ENCODE measurements around the gene AGO1.
A peak's percentile ranks its signal among the peaks of the same experiment; 100 is the strongest.
"Not testable (repeated sequence)": the region's sequence is repeated elsewhere in the genome, so short reads cannot be mapped to it uniquely, and the experiment has no call there.

The AGO1 gene

DNA sequence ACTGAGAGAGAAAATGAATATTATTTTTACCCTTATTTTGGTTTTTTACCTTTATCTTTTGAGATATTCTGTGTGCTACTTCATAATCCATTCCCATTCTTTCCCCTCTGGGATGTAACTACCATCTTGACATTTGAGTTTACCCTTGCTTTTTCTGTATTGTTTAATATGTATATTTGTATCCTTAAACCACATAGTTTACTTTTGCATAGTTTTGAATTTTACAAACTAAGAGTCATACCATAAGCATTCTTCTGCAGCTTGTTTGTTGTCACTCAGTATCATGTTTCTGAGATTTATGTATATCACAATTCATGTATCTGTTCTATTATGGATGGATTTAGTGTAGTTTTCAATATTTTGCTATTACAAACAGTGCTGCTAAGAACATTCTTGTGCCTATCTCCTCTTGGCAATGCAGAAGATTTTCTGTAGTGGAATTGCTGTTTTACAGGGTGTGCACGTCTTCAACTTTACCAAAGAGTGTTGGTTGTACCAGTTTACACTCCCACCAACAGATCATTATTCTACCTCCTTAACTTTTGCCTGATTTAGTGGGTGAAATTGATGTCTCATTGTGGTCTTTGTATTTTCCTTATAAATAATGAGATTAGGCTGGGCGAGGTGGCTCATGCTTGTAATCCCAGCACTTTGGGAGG lies 12.2 kb upstream of the AGO1 start:
- DNase-seq: no peak

DNA sequence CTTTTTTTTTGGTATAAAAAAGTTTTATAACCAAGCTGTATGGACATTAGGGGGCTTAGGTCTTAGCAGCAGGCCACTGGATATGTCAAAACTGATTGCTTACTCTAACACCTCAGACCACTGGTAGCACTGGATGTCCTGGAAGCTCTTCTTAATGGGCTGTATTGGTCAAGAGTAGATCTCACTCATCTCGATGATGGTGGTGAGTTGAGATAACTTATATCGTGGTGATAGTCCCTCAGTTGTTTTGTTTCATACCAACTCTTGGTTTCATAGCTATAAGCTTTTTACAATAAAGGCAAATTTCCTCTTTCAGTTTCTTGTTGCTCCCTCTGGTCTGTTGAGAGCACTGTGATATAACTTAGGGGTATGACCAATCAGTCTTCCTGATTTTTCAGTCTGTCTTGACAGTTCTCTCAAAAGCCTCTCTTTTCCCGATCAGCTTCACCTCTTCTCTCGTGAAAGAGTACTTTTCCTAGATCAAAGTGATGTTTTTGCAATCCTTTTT lies 9.7 kb upstream of the AGO1 start:
- DNase-seq: no peak

DNA sequence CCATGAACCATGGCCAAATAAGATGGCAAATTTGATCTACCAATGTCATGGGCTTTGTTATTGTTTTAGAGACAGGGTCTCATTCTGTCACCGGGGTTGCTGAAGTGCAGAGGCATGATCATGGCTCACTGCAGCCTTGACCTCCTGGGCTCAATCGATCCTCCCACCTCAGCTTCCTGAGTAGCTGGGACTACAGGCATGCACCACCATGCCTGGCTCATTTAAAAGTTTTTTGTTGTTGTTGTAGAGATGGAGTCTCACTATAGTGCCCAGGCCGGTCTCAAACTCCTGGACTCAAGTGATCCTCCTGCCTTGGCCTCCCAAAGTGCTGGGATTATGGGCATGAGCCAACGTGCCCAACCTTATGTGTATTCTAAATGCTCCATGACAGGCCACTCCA lies 8.9 kb upstream of the AGO1 start:
- not testable (repeated sequence) for DNase-seq

DNA sequence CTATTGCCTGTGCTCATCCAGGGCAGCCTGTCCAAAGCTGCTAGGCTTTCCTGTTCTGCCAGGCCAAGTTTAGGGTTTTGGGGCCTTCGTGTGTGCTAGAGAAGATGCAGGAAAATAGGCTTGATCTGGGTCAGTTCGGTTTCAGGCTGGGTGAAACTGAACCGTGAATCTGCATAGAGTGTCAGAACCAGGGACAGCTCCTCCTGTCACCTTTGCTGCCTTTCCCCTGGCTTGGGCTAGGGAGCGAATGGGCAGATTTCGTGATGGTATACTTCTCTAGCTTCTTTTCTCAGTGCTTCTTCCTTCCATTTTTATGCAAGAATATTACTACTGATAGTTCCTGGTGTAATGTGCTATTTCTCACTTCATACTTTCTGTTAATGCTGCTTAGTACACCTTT lies 6.0 kb upstream of the AGO1 start:
- DNase-seq: no peak

DNA sequence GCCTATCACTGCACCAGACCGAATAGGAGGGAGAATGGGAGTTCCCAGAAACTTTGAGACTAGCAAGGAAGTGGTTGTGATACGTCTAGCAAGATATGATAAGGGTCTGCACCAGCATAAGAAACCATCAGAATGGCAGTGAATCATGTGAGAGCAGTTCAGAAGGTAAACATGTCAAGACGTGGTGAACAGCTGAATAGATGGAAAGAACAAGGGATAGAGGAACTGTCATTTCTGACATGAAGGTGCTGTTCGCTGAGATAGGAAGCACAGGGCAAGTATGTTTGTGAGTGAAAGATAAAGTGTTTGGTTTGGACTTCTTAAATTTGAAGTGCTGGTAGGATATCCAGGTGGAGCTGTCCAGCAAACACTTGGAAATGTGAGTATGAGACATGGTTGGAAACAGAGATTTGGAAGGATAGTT lies 1.1 kb upstream of the AGO1 start:
- no peak for DNase-seq

DNA sequence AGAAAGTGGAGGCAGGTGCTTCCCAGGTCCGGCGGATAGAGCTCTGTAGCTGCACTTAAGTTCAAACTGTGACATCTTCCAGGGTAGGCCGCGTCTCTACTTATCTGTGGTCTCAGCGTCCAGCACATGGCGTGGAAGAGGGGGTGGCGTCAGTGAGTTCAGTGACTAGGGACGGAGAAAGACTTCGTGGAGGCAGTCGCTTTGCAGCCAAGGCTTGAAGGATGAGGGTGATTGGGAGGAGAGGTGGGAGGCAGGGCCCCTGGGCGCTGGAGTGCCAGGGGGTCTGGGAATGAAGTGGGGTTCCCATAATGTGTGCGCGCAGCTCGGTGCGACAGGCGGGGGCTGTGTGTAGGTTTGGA lies 444 bp upstream of the AGO1 start:
- DNase-seq: no peak

DNA sequence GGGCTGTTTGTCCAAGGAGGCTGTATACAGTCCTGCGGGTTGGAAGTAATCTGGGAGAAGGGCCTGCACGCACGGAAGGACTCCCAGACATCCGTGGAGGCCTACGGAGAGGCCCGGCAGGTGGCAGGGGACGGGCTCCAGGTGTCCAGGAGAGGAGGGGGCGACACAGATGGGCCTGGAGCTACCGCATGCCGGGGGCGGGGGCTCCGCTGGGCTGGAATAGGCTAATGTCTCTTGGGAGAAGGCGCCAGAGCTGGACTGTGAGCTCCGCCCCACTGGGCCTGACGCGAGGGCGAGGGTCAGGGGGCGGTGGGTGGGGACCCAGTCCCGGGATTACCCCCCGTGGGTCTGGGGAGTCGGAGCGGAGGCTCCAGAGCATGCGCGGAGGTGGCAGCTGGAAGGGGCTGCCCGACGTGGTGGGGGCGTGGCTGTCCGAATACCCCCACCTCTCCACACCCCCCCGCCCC lies 659 bp downstream of the AGO1 start:
- DNase-seq: peak; percentile 59

DNA sequence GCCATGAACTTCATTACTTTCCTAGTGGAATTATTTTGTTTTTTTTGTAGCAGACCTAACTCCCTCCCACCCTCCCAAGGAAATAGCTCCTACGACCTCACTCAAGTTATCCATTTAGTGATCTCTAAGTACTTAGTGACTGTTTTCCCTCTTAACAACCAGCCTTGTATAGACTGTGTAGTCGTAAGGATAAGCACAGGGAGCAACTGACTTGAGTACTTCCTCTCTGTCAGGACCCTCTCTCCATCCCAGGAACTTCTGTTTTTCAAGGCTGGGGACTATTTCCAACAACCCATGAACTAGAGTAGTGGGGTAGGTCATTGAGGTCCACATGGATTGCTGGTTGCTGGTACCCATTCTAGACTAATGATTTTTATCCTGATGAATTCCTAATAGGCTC lies 1.9 kb downstream of the AGO1 start:
- no peak for DNase-seq

DNA sequence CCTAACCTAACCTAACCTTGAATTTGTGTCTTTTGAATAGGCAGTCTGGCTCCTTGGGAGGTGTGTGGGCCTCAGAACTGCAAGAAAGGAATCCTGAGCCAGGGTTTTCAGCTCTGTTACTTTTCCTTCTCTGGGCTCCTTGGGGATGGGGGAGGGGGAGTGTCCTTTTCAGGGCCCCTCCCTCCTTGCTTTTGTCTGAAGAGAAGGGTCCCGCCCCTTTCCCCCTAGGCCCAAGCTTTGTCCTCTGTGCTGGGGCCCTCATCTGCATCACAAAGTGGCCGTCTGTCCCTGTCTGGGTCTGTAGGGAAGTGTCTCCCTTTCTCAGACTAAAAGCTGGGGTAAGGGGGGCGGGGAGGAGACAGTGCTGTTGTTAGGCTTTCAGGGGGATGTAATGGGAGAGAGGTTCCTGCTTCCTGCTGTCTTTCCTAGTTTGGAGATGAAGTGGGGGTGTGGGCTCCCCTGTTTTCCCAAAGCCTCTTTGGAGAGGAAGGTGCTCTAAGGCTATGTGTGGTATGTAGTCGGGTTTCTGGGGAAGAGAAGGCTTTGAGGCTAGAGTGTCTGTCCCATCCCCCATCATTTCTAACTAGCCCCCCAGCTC lies 3.1 kb downstream of the AGO1 start:
- DNase-seq: no peak

DNA sequence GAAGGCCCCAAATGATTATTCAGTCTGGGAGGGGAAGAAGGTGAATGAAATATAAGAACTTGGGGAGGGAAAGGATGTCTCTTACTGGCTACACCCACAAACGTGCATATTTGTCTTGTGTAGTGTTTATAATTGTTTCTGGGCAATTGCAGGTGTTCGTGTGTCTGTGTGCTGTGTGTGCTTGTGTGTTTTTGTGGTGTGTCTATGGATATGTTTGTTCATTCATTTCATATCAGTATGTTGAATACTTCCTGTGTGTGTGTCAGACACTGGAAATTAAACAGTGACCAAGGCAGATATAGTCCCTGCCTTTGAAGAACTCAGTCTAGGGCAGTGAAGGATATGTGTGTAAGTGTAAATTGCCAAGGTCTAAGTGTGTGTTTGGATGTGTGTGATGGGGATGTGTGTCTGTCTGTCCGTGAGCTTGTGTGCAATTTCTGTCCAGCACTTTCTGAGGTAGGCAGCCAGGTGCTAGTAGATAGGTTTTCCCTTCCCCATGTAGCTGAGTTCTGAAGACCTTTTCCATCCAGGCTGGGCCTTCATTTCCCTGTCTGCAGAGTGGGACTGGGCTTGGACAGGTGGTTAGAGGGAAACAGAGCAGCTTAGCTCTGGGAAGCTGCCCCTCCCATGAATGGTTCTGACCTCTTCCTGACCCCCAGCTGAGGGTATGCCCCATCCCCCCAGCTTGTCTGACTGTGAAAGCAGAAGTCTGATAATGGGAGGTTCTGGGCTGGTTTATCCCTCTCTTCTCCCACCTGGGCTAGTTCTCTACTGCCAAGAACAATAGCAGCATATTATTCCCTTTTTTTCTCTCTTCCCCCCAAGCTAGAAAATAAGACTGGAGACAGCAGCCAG lies 3.8 kb downstream of the AGO1 start:
- peak in 1 of 2 donors; percentile 33 for DNase-seq

DNA sequence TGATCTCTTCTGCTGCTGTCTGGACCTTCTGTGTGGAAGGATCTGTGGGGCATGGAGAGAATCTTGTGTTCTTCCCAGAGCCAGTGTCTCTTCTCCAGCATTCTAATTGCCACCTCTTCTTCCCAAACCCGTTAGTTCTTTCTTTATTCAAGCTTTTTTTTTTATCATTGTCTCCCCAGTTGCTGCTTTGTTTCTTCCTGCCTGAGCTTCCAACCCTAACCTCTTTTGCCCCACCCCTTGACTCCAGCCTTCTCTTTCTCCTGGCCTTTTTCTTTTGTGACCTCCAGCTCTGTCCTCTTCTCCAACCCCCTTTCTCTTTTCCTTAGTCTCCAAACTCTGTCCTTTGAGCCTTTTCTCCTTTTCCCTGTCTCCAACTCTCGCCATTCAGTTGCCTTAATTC lies 4.5 kb downstream of the AGO1 start:
- no peak for DNase-seq

DNA sequence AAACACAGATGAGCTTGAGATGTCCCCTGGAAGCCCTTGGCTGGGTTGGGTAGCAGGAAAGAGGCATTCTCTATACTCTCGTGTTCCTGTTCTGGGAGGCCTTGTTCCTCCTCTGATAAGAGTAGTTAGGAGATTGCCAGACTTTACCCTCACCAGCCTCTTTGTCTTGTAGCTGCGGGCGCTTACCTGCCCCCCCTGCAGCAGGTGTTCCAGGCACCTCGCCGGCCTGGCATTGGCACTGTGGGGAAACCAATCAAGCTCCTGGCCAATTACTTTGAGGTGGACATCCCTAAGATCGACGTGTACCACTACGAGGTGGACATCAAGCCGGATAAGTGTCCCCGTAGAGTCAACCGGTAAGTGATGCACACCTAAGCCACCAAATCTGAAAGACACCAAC lies 5.2 kb downstream of the AGO1 start:
- no peak for DNase-seq

DNA sequence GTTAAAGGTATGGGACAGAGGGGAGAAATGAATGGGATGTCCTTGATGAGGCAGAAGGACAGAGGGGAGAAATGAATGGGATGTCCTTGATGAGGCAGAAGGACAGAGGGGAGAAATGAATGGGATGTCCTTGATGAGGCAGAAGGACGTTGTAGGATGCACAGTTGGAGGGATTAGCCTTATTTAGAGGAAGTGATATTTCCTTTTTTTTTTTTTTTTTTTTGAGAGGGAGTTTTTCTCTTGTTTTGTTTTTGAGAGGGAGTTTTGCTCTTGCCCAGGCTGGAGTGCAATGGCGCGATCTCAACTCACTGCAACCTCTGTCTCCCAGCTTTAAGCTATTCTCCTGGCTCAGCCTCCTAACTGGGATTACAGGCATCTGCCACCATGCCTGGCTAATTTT lies 6.0 kb downstream of the AGO1 start:
- DNase-seq: not testable (repeated sequence)

DNA sequence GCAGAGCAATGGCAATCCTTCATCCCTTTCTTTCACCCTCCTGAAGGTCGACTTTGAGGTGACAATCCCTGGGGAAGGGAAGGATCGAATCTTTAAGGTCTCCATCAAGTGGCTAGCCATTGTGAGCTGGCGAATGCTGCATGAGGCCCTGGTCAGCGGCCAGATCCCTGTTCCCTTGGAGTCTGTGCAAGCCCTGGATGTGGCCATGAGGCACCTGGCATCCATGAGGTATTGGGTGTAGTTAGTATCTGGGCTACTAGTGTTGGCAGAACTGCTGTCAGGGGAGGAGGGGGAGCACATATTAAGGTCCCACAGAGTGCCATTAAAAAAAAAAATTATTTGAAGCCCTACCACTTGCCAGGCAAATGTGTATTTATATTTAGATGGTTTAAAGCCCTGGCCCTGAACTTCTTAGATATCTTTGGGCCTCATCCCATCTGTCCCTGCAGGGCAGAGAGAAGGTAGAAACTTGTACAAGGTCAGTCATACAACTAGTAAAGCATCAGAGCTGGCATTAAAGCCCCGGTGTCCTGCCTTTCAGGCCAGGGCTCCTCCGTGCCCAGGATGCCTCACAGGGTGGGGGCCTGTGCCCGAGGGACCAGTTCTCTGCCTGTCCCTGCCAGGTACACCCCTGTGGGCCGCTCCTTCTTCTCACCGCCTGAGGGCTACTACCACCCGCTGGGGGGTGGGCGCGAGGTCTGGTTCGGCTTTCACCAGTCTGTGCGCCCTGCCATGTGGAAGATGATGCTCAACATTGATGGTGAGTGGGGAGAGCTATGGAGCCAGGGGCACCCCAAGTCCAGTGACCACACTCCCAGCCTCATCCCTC lies 10.3 kb downstream of the AGO1 start:
- DNase-seq: no peak

DNA sequence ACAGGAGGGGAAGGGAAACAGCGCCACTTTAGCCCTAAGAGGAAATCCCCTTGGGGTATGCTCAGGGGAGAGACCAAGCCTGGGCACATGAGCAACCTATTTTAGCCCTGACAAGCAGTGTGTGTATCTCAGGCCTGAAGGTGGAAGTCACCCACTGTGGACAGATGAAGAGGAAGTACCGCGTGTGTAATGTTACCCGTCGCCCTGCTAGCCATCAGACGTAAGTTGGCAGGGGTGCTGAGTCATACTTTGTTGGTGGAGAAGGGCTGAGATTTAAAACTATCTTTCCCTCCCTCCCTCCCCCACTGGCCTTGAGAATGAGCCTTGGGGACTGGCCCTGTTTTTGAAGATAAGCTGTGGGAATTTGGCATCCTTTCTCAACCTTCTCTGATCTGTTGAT lies 11.2 kb downstream of the AGO1 start:
- DNase-seq: peak; percentile 17 to 78

DNA sequence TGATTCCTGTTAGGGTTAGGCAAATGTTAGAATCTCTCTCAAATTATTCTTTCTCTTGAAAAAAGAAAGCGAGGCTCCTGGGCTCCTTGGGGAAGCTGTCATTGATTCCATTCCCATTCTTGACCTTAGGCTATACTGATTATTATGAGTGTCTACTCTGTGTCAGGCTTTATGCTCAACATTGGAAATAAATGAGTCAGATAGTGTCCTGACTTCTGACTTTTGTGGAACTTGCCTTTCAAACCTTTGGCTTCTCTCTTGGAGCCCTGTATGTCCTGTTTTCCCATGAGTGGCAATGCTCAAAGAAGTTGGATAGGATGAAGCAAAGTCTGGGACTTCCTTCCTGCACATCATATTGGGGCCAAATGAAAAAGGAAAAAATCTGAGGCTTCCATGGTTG lies 11.6 kb downstream of the AGO1 start:
- no peak for DNase-seq

DNA sequence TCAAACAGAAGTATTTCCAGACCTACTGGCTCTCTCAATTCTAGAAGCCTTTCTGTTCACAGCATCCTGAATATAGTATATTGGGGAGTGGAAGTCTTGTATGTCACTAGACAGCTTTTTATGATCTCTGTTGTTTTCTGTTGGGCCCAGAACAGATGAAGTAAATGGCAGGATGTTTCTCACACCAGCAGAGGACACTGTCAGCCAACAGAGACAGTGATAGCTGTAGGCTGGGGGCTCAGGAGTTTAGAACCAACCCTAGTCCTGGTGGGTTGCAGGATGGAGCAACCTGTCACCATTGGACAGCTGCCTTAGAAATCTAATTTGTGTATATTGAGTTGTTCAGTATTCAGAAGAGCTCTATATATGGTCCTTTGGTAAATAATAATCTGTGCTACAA lies 16.9 kb downstream of the AGO1 start:
- DNase-seq: no peak

DNA sequence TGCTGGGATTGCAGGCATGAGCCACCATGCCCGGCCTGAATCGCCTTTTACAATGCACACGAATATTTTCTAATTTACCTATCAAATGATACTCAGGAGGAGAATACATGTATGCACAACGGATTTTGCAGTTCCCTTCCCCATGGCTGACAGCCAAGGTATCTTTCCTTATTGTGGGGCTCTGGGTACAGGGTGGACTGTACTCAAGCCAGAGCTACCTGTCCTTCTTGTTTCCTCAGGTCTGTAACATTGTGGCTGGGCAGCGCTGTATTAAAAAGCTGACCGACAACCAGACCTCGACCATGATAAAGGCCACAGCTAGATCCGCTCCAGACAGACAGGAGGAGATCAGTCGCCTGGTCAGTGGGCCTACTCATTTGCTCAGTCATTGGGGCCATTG lies 18.2 kb downstream of the AGO1 start:
- DNase-seq: no peak

DNA sequence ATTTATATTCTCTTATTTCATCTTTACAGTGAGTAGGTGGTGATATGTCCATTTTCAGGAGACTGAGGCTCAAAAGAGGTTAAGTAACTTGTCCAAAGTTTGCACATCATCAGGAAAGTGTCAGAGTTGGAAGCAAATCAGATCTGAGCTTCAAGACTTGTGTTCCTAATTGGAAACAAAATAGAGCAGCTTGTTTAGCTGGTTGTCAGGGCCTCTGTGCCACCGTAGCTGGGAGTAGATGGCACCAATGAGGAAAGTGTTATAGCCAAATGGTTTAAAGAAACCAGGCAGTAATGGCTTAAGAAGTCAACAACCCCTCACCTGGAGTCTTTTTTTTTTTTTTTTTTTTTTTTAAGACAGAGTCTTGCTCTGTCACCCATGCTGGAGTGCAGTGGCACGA lies 19.7 kb downstream of the AGO1 start:
- no peak for DNase-seq

DNA sequence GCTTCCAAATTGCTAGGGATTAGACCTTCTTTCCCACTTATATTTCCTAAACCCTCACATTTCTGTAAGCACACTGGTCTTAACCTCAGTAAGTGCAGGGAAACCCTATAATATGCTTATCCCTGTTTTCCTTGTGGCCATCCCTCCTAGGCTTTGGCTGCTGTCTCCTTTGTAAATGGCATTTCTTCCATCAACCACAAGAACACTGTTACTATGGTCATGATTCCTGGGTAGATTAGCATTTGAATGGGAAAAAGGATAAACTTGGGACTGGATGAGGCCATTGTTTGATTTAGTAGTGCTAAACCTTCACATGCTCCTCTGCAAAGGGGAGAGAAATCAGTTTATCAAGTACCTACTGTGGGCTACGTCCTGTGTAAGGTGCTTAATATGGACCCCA lies 31.7 kb downstream of the AGO1 start:
- no peak for DNase-seq

DNA sequence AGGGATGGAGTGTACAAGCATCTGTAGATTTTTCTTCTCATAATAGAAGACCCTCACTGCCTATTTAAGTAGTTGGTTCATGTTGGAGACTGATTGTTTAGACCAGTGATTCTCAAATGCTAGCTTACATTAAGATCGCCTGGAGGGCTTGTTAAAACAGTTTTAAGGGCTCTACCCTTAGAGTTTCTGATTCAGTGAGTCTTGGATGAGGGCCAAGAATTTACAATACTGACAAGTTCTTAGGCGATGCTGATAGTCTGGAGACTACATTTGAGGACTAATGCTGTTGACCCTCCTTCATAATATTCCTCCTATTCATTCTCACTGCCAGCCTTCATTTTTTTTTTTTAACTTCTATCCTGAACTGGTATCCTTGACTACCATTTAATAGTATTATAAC lies 32.7 kb downstream of the AGO1 start:
- no peak for DNase-seq

DNA sequence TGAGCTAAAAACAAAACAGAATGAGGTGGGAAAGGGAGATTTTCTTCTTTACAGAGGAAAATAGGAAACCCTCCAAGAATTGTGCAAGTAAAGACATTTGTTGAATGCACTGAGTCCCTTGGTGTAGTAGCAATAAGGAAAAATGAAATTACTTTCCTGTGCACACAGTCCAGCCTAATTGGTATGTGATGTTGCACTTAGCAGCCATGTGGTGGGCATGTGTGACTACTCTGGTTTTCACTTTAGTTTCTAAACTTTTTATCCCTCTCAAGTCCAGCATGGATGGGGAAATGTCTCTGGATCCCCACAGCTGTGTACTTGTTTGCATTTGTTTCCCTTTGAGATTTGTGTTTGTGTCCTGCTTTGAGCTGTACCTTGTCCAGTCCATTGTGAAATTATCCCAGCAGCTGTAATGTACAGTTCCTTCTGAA lies 40.8 kb downstream of the AGO1 start:
- DNase-seq: no peak

DNA sequence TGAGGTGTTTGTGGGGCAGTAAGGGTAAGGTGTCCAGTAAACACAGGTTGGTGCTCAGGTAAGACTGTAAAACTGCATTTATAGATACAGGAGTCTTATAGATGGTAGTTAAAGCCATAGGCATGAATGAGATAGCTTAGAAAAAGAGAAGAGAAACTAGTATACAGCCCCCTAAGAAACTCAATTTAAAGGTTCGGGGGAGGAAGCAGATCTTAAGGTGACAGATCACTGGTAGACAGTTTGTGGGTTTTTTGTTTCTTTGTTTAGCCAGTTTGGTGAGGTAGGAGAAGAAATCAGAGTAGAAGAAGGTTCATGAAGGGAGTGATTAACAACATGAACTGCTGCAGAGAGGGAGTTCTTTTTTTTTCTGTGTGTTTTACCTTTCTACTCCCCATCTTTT lies 41.8 kb downstream of the AGO1 start:
- DNase-seq: no peak

Measured in CD4-positive, alpha-beta T cell treated with Interleukin-1 beta for 1 hour (primary cell).